LNCAP (cell line): ENCODE data around the gene TERT.

Experiments
- TF ChIP-seq, protein P1 (sequence below): fragments of 450-650 bp; IDR thresholded peaks from 2 replicates; pipeline ENCODE4 v1.5.1; 2017; ENCODE audit warnings: mild to moderate bottlenecking

The TERT gene

DNA sequence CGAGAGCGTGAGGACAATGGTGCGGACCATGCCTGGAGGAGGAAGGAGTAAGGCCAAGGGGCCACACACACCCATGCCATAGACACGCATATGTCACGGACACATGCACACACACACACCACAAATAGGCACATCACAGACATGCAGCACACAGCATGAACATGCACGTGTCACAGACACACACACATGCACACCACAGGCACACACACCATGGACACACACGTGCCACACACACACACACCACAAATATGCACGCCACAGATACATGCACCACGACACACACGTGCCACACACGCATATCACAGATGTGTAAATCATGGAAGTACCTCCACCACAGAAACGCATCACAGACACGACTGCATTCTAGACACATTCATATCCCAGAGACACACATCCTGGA is 16.7 kb downstream of the TERT start:
- TF ChIP-seq, protein P1, sequence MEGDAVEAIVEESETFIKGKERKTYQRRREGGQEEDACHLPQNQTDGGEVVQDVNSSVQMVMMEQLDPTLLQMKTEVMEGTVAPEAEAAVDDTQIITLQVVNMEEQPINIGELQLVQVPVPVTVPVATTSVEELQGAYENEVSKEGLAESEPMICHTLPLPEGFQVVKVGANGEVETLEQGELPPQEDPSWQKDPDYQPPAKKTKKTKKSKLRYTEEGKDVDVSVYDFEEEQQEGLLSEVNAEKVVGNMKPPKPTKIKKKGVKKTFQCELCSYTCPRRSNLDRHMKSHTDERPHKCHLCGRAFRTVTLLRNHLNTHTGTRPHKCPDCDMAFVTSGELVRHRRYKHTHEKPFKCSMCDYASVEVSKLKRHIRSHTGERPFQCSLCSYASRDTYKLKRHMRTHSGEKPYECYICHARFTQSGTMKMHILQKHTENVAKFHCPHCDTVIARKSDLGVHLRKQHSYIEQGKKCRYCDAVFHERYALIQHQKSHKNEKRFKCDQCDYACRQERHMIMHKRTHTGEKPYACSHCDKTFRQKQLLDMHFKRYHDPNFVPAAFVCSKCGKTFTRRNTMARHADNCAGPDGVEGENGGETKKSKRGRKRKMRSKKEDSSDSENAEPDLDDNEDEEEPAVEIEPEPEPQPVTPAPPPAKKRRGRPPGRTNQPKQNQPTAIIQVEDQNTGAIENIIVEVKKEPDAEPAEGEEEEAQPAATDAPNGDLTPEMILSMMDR, result no peak

GRCh38 chr5:1277781-1278180 is 17.1 kb downstream of the TERT start:
- TF ChIP-seq, protein P1, result no peak

GRCh38 chr5:1277331-1277730 is 17.5 kb downstream of the TERT start:
- TF ChIP-seq, protein P1, result no peak

- TF ChIP-seq, protein P1, result no peak
Observed at GRCh38 chr5:1276930-1277329, 17.9 kb downstream of the TERT start.

- TF ChIP-seq, protein P1, result no peak
Observed at GRCh38 chr5:1274471-1274870, 20.4 kb downstream of the TERT start.

DNA sequence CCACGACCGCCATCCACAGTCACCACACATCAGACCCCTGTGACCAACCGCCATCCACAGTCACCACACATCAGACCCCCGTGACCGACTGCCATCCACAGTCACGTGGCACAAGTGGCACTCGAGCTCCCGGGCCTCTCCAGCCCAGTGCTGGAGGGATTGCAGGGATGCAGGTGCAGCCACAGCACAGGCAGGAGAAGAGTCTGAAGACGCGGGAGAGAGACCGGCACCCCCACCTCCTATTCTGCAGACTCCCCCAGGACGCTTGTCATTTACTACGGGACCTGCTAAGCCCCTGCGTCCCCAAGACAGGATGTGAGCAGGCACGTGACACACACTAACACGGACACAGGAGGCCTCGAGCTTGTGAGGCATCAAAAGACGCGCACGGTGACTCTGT is 21.1 kb downstream of the TERT start:
- TF ChIP-seq, protein P1, result no peak

GRCh38 chr5:1272201-1272600 is 22.7 kb downstream of the TERT start:
- TF ChIP-seq, protein P1, result no peak
